HG02759 (cell line): Measurements from ENCODE around the gene QSOX1.

Source experiments
- ATAC-seq: cut with Tn5 transposase; IDR thresholded peaks from one replicate; pipeline ENCODE4 v1.9.1; 2021; ENCODE audit warnings: mild to moderate bottlenecking, moderate library complexity; ENCODE audit not compliant: unreplicated experiment

Gene QSOX1

GRCh38 chr1:180167721-180168467 lies 13.2 kb downstream of the QSOX1 start:
- no peak for ATAC-seq

- ATAC-seq = peak; percentile 81
Measured at GRCh38 chr1:180168786-180169639, 14.3 kb downstream of the QSOX1 start.

GRCh38 chr1:180169640-180170195 lies 15.0 kb downstream of the QSOX1 start:
- no peak for ATAC-seq

- no peak for ATAC-seq
Measured at GRCh38 chr1:180170546-180171151, 16.0 kb downstream of the QSOX1 start.

- ATAC-seq = no peak
Measured at GRCh38 chr1:180171691-180172090, 17.0 kb downstream of the QSOX1 start.

GRCh38 chr1:180173451-180173850 lies 18.8 kb downstream of the QSOX1 start:
- ATAC-seq = no peak

- no peak for ATAC-seq
Measured at GRCh38 chr1:180173952-180174351, 19.3 kb downstream of the QSOX1 start.

GRCh38 chr1:180175291-180175690 lies 20.6 kb downstream of the QSOX1 start:
- no peak for ATAC-seq

GRCh38 chr1:180175806-180176205 lies 21.1 kb downstream of the QSOX1 start:
- no peak for ATAC-seq

- ATAC-seq = no peak
Measured at GRCh38 chr1:180176965-180177364, 22.3 kb downstream of the QSOX1 start.

- ATAC-seq = no peak
Measured at GRCh38 chr1:180177931-180178330, 23.3 kb downstream of the QSOX1 start.

GRCh38 chr1:180178511-180179161 lies 24.0 kb downstream of the QSOX1 start:
- ATAC-seq = no peak

GRCh38 chr1:180179162-180179957 lies 24.7 kb downstream of the QSOX1 start:
- ATAC-seq = no peak

GRCh38 chr1:180181048-180181447 lies 26.4 kb downstream of the QSOX1 start:
- no peak for ATAC-seq

- no peak for ATAC-seq
Measured at GRCh38 chr1:180181996-180182642, 27.4 kb downstream of the QSOX1 start.

GRCh38 chr1:180182643-180183311 lies 28.1 kb downstream of the QSOX1 start:
- ATAC-seq = no peak

GRCh38 chr1:180183426-180183825 lies 28.8 kb downstream of the QSOX1 start:
- no peak for ATAC-seq

- ATAC-seq = no peak
Measured at GRCh38 chr1:180184041-180184440, 29.4 kb downstream of the QSOX1 start.

- no peak for ATAC-seq
Measured at GRCh38 chr1:180185281-180185680, 30.6 kb downstream of the QSOX1 start.
